Liver (tissue), 9 donors: ENCODE measurements around the gene CYP2W1. TPM values are rescaled to one million over a fixed set of nuclear protein-coding genes. Genes with fewer than 3 reads are reported as not detected.

Source experiments
- DNase-seq: peaks from one replicate; pipeline ENCODE4 v3.0.0-alpha.2; 2017; ENCODE audit warnings: low spot score
- H3K27ac ChIP-seq, 2 donors: one replicate each; pipeline ENCODE4 v1.7.0; 2013; ENCODE audit warnings: inconsistent platforms in 2 of 2, low read length in 2 of 2, control low read depth in 1 of 2, low read depth in 1 of 2, mild to moderate bottlenecking in 1 of 2
- H3K27me3 ChIP-seq, 4 donors: one replicate each; pipeline versions ENCODE4 v1.6.1 to v1.7.0; 2013; ENCODE audit warnings: low read length in 3 of 4, inconsistent platforms in 1 of 4, mild to moderate bottlenecking in 1 of 4, moderate library complexity in 1 of 4; ENCODE audit not compliant: control insufficient read depth in 4 of 4, insufficient read depth in 4 of 4
- H3K36me3 ChIP-seq, 4 donors: one replicate each; pipeline versions ENCODE4 v1.6.1 to v1.7.0; 2013; ENCODE audit warnings: low read length in 3 of 4, mild to moderate bottlenecking in 3 of 4, low read depth in 1 of 4, moderate library complexity in 1 of 4; ENCODE audit not compliant: control insufficient read depth in 4 of 4, insufficient read depth in 3 of 4
- H3K4me1 ChIP-seq, 4 donors: one replicate each; pipeline versions ENCODE4 v1.6.1 to v1.7.0; 2013; ENCODE audit warnings: low read length in 3 of 4, mild to moderate bottlenecking in 3 of 4, moderate library complexity in 1 of 4; ENCODE audit not compliant: control insufficient read depth in 4 of 4, insufficient read depth in 4 of 4
- H3K4me3 ChIP-seq, 3 donors: one replicate each; pipeline versions ENCODE4 v1.6.1 to v1.7.0; 2013; ENCODE audit warnings: low read length in 3 of 3, control low read depth in 1 of 3, low read depth in 1 of 3, mild to moderate bottlenecking in 1 of 3
- H3K9ac ChIP-seq, 2 donors: one replicate each; pipeline ENCODE4 v1.7.0; 2013; ENCODE audit warnings: low read length in 2 of 2, mild to moderate bottlenecking in 2 of 2, moderate library complexity in 2 of 2, control low read depth in 1 of 2, low read depth in 1 of 2
- H3K9me3 ChIP-seq, 4 donors: one replicate each; pipeline versions ENCODE4 v1.6.1 to v1.7.0; 2013; ENCODE audit warnings: low read length in 3 of 4; ENCODE audit not compliant: control insufficient read depth in 4 of 4
- CTCF ChIP-seq: fragments of 150-350 bp; IDR thresholded peaks from 2 replicates; pipeline ENCODE4 v1.5.1; 2017; ENCODE audit warnings: improper control_type of control experiment, low read depth, low read length; ENCODE audit not compliant: missing input control
- FOXA2 ChIP-seq: IDR thresholded peaks from 2 replicates; pipeline ENCODE4 v1.6.1; 2016; ENCODE audit warnings: antibody characterized with exemption
- GABPA ChIP-seq, 2 donors: IDR thresholded peaks in 1 of 2; conservative IDR thresholded peaks in 1 of 2; 2 replicates each; pipeline ENCODE4 v1.6.1; 2016; ENCODE audit warnings: antibody characterized with exemption in 2 of 2, mild to moderate bottlenecking in 1 of 2, moderate library complexity in 1 of 2
- HNF4G ChIP-seq: IDR thresholded peaks from 2 replicates; pipeline ENCODE4 v1.6.1; 2016; ENCODE audit warnings: antibody characterized with exemption
- JUND ChIP-seq, 2 donors: IDR thresholded peaks; 2 replicates each; pipeline ENCODE4 v1.6.1; 2016; ENCODE audit warnings: antibody characterized with exemption in 2 of 2
- MAX ChIP-seq: IDR thresholded peaks from 2 replicates; pipeline ENCODE4 v1.6.1; 2016; ENCODE audit warnings: antibody characterized with exemption
- NR2F2 ChIP-seq: IDR thresholded peaks from 2 replicates; pipeline ENCODE4 v1.6.1; 2016; ENCODE audit warnings: antibody characterized with exemption
- RAD21 ChIP-seq, 2 donors: IDR thresholded peaks; 2 replicates each; pipeline ENCODE4 v1.6.1; 2016; ENCODE audit warnings: antibody characterized with exemption in 2 of 2, mild to moderate bottlenecking in 2 of 2
- RXRA ChIP-seq, 2 donors: IDR thresholded peaks; 2 replicates each; pipeline ENCODE4 v1.6.1; 2017 to 2018; ENCODE audit warnings: antibody characterized with exemption in 2 of 2, mild to moderate bottlenecking in 1 of 2
- SP1 ChIP-seq: IDR thresholded peaks from 2 replicates; pipeline ENCODE4 v1.6.1; 2018; ENCODE audit warnings: antibody characterized with exemption, mild to moderate bottlenecking
- TAF1 ChIP-seq: conservative IDR thresholded peaks from 2 replicates; pipeline ENCODE4 v1.6.1; 2016; ENCODE audit warnings: antibody characterized with exemption, mild to moderate bottlenecking
- YY1 ChIP-seq: IDR thresholded peaks from 2 replicates; pipeline ENCODE4 v1.6.1; 2016; ENCODE audit warnings: antibody characterized with exemption, mild to moderate bottlenecking
- WGBS: extraction: QIAGEN DNeasy Blood & Tissue Kit; methylation state at CpG from one replicate; pipeline ENCODE4 v1.1.7; 2013; 5-methylcytosine and 5-hydroxymethylcytosine counted together
- polyA plus RNA-seq, 2 donors: library from polyadenylated mRNA; stranded (reverse) in 1 of 2; unstranded in 1 of 2; fragments of 200-250 nt in 1 of 2; fragments of >200 nt in 1 of 2; fragmentation: Nextera tagmentation in 1 of 2; extraction: Ambion mirVana in 1 of 2; gene quantifications; one replicate each; pipeline versions ENCODE4 v1.2.1 to v1.2.3, GENCODE V29; 2013 to 2015
- total RNA-seq, 2 donors: library from RNA; depleted of rRNA; stranded (reverse); fragments of >200 nt; gene quantifications; one replicate each; pipeline ENCODE4 v1.2.3, GENCODE V29; 2014
- TF ChIP-seq, protein P1 (sequence below): IDR thresholded peaks from 2 replicates; pipeline ENCODE4 v1.6.1; 2016; ENCODE audit warnings: antibody characterized with exemption, mild to moderate bottlenecking
- TF ChIP-seq, protein P2 (sequence below): IDR thresholded peaks from 2 replicates; pipeline ENCODE4 v1.6.1; 2016; ENCODE audit warnings: antibody characterized with exemption
- TF ChIP-seq, protein P3 (sequence below): IDR thresholded peaks from 2 replicates; pipeline ENCODE4 v1.6.1; 2016; ENCODE audit warnings: antibody characterized with exemption
- donor health status: healthy.
- donor health status: healthy.
- donor health status: healthy.
- donor health status: healthy.
- donor health status: healthy.

CYP2W1 gene
- total and polyA plus RNA-seq, 4 donors: 0.28 TPM; not detected in 3

GRCh38 chr7:970744-971143 is 12.2 kb upstream of the CYP2W1 start:
- Histone ChIP-seq H3K36me3 (peaks cover 16 to 41% (median 28%) of the 10 kb centered on the region in 4 donors), H3K27ac (no peak overlapping the region), H3K9me3 (no peaks in the 10 kb centered on the region), H3K4me3 (no peak overlapping the region), H3K4me1 (peaks cover 6 to 28% (median 13%) of the 10 kb centered on the region in 4 donors), H3K9ac (no peak overlapping the region), H3K27me3 (no peaks in the 10 kb centered on the region)
- 93% methylated on average over 6 of the region's 6 CpGs for WGBS
- no peak for DNase-seq
- TF ChIP-seq, protein P1, sequence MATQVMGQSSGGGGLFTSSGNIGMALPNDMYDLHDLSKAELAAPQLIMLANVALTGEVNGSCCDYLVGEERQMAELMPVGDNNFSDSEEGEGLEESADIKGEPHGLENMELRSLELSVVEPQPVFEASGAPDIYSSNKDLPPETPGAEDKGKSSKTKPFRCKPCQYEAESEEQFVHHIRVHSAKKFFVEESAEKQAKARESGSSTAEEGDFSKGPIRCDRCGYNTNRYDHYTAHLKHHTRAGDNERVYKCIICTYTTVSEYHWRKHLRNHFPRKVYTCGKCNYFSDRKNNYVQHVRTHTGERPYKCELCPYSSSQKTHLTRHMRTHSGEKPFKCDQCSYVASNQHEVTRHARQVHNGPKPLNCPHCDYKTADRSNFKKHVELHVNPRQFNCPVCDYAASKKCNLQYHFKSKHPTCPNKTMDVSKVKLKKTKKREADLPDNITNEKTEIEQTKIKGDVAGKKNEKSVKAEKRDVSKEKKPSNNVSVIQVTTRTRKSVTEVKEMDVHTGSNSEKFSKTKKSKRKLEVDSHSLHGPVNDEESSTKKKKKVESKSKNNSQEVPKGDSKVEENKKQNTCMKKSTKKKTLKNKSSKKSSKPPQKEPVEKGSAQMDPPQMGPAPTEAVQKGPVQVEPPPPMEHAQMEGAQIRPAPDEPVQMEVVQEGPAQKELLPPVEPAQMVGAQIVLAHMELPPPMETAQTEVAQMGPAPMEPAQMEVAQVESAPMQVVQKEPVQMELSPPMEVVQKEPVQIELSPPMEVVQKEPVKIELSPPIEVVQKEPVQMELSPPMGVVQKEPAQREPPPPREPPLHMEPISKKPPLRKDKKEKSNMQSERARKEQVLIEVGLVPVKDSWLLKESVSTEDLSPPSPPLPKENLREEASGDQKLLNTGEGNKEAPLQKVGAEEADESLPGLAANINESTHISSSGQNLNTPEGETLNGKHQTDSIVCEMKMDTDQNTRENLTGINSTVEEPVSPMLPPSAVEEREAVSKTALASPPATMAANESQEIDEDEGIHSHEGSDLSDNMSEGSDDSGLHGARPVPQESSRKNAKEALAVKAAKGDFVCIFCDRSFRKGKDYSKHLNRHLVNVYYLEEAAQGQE: no peak
- TF ChIP-seq NR2F2 (no peak), YY1 (no peak), TAF1 (no peak), FOXA2 (no peak), HNF4G (no peak), MAX (no peak), RAD21 (IDR thresholded peaks at IDR 0.05) (no peak)
- TF ChIP-seq, protein P2, sequence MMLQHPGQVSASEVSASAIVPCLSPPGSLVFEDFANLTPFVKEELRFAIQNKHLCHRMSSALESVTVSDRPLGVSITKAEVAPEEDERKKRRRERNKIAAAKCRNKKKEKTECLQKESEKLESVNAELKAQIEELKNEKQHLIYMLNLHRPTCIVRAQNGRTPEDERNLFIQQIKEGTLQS: no peak

DNA sequence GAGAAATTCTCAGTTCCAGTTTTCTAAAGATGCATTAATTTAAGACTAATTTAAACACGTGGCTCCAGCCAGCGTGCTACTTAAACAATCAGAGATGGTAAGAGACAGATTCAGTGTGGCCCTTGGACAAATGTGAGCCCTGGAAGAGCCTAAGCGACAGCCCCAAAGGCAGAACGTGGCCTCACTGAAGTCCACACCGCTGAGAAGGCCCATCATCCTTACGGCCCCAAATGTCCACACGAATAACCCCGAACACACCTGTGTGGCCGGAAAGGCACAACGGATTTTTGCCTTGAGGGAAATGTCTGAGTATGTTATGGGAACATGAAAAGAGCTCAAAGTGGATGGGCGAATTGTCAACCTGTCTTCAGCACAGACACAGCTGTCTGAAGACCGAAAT is 10.9 kb upstream of the CYP2W1 start:
- 93% methylated on average over 12 of the region's 12 CpGs for WGBS
- DNase-seq: no peak
- no peak overlapping the region for H3K4me3 ChIP-seq
- no peak overlapping the region for H3K9ac ChIP-seq
- peaks cover 7 to 38% (median 14%) of the 10 kb centered on the region in 4 donors for H3K4me1 ChIP-seq
- H3K9me3 ChIP-seq: no peaks in the 10 kb centered on the region
- H3K27me3 ChIP-seq: no peaks in the 10 kb centered on the region
- H3K36me3 ChIP-seq: peaks cover 16 to 37% (median 26%) of the 10 kb centered on the region in 4 donors
- TF ChIP-seq, protein P3, sequence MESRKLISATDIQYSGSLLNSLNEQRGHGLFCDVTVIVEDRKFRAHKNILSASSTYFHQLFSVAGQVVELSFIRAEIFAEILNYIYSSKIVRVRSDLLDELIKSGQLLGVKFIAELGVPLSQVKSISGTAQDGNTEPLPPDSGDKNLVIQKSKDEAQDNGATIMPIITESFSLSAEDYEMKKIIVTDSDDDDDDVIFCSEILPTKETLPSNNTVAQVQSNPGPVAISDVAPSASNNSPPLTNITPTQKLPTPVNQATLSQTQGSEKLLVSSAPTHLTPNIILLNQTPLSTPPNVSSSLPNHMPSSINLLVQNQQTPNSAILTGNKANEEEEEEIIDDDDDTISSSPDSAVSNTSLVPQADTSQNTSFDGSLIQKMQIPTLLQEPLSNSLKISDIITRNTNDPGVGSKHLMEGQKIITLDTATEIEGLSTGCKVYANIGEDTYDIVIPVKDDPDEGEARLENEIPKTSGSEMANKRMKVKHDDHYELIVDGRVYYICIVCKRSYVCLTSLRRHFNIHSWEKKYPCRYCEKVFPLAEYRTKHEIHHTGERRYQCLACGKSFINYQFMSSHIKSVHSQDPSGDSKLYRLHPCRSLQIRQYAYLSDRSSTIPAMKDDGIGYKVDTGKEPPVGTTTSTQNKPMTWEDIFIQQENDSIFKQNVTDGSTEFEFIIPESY: no peak
- TF ChIP-seq YY1 (no peak), RXRA (IDR thresholded peaks at IDR 0.05) (no peak), SP1 (no peak), NR2F2 (no peak), GABPA (IDR thresholded peaks at IDR 0.05 in 1 of 2, conservative IDR thresholded peaks at IDR 0.05 in 1 of 2) (no peak), JUND (IDR thresholded peaks at IDR 0.05) (no peak), MAX (no peak), RAD21 (IDR thresholded peaks at IDR 0.05) (no peak), FOXA2 (no peak), TAF1 (no peak), CTCF (no peak), HNF4G (no peak)
- TF ChIP-seq, protein P2: no peak
- TF ChIP-seq, protein P1: no peak
- no peak overlapping the region for H3K27ac ChIP-seq
